GM12878 (cell line): ENCODE results near the gene DYNLT4. TPM values are rescaled to one million over a fixed set of nuclear protein-coding genes. Genes with fewer than 3 reads are reported as not detected.

Experiments used
- ATAC-seq: fragments of 200-7000 bp; cut with Tn5 transposase; 3 replicates; pipeline ENCODE4 v1.9.1; 2020; ENCODE audit warnings: mild to moderate bottlenecking, moderate library complexity
- BruUV-seq: library from RNA; stranded (reverse); fragments of 400-500 nt; replicated peaks from 2 replicates; lab custom pipeline; 2021; lab: Mats Ljungman, UMichigan
- CTCF ChIA-PET: fragments of 300-600 bp; sonication (Branson Sonifier 250); formaldehyde crosslinking; extraction: SDS; loops from one replicate; lab custom pipeline; 2021; ENCODE audit warnings: inconsistent platforms; lab: Yijun Ruan, JAX
- POLR2A ChIA-PET: fragments of 350-600 bp; formaldehyde crosslinking; extraction: SDS; loops from one replicate; lab custom pipeline; 2021; ENCODE audit warnings: inconsistent platforms; lab: Charles Lee
- RAD21 ChIA-PET: fragments of 300-600 bp; sonication (Branson Sonifier 250); formaldehyde crosslinking; loops from one replicate; lab custom pipeline; 2023; ENCODE audit warnings: antibody characterized with exemption; ENCODE audit not compliant: unreplicated experiment; lab: Charles Lee
- SMC1A ChIA-PET: fragments of 300-600 bp; sonication (Branson Sonifier 250); formaldehyde crosslinking; loops from one replicate; lab custom pipeline; 2023; ENCODE audit not compliant: unreplicated experiment, uncharacterized antibody; lab: Charles Lee
- DNase-seq: peaks from one replicate; pipeline ENCODE4 v3.0.0-alpha.2; 2011; ENCODE audit warnings: low read depth, low spot score
- FAIRE-seq: peaks from 3 replicates; lab custom pipeline; 2011; peaks lifted over from hg19 to GRCh38; lab: Jason Lieb, UNC
- H2AFZ ChIP-seq: 2 replicates; pipeline ENCODE4 v1.6.0; 2011; ENCODE audit warnings: low read depth, low read length, control low read depth; ENCODE audit not compliant: control insufficient read depth
- H3K27ac ChIP-seq: 2 replicates; pipeline ENCODE4 v1.5.1; 2011; ENCODE audit warnings: control low read depth; ENCODE audit not compliant: control insufficient read depth, insufficient read depth
- H3K27me3 ChIP-seq, 2 experiments: replicated peaks in 1 of 2; 2 replicates each; pipeline versions ENCODE4 v1.6.0 to v1.6.1; 2011; ENCODE audit warnings: low read length in 1 of 2; ENCODE audit not compliant: control insufficient read depth in 2 of 2, insufficient read depth in 2 of 2
- H3K36me3 ChIP-seq, 2 experiments: 2 replicates each; pipeline ENCODE4 v1.5.1; 2011; ENCODE audit warnings: low read length in 1 of 2; ENCODE audit not compliant: control insufficient read depth in 2 of 2, insufficient read depth in 2 of 2
- H3K4me1 ChIP-seq: 2 replicates; pipeline ENCODE4 v1.6.1; 2011; ENCODE audit warnings: mild to moderate bottlenecking, low read length, moderate library complexity, mixed read lengths; ENCODE audit not compliant: control insufficient read depth, insufficient read depth
- H3K4me2 ChIP-seq: 2 replicates; pipeline ENCODE4 v1.6.0; 2011; ENCODE audit warnings: control low read depth; ENCODE audit not compliant: control insufficient read depth, insufficient read depth
- H3K4me3 ChIP-seq: fragments of 200-600 bp; sonication (generic); 2 replicates; pipeline ENCODE4 v1.5.1; 2016
- H3K79me2 ChIP-seq: 2 replicates; pipeline ENCODE4 v1.6.0; 2011; ENCODE audit warnings: low read length; ENCODE audit not compliant: control insufficient read depth, insufficient read depth
- H3K9ac ChIP-seq: 2 replicates; pipeline ENCODE4 v1.8.0; 2011; ENCODE audit warnings: low read length, control low read depth, mixed read lengths; ENCODE audit not compliant: control insufficient read depth, insufficient read depth
- H3K9me3 ChIP-seq: replicated peaks from 3 replicates; pipeline ENCODE4 v1.5.1; 2011; ENCODE audit warnings: mild to moderate bottlenecking, low read length; ENCODE audit not compliant: control insufficient read depth, insufficient read depth
- H4K20me1 ChIP-seq: 2 replicates; pipeline ENCODE4 v1.6.0; 2011; ENCODE audit not compliant: control insufficient read depth, insufficient read depth
- BCL11A ChIP-seq: IDR thresholded peaks from 2 replicates; pipeline ENCODE4 v1.6.1; 2011; ENCODE audit warnings: low read depth, low read length
- E2F4 ChIP-seq: IDR thresholded peaks from 2 replicates; pipeline ENCODE4 v1.6.1; 2012; ENCODE audit warnings: low read depth, low read length, improper control_type of control experiment
- HSF1 ChIP-seq: fragments of 150-350 bp; IDR thresholded peaks from 2 replicates; pipeline ENCODE4 v1.6.1; 2014; ENCODE audit warnings: mild to moderate bottlenecking, low read depth, low read length
- MEF2A ChIP-seq: IDR thresholded peaks from 2 replicates; pipeline ENCODE4 v1.6.1; 2011; ENCODE audit warnings: low read depth, mild to moderate bottlenecking, low read length, moderate library complexity; ENCODE audit not compliant: insufficient read depth
- NFYA ChIP-seq: IDR thresholded peaks from 2 replicates; pipeline ENCODE4 v1.6.1; 2011; ENCODE audit warnings: low read depth, mild to moderate bottlenecking, low read length, improper control_type of control experiment, borderline replicate concordance
- NR2F1 ChIP-seq: fragments of 450-650 bp; conservative IDR thresholded peaks from 2 replicates; pipeline ENCODE4 v1.6.1; 2017; ENCODE audit warnings: mild to moderate bottlenecking
- POLR2A ChIP-seq: IDR thresholded peaks from 2 replicates; pipeline ENCODE4 v1.6.1; 2011; ENCODE audit warnings: low read depth, mild to moderate bottlenecking, low read length
- SMAD5 ChIP-seq: IDR thresholded peaks from 2 replicates; pipeline ENCODE4 v1.6.1; 2016; ENCODE audit warnings: antibody characterized with exemption, low read depth
- SP1 ChIP-seq: IDR thresholded peaks from one replicate; pipeline ENCODE4 v1.6.1; 2011; ENCODE audit warnings: low read depth, low read length
- SUZ12 ChIP-seq: fragments of 200-600 bp; sonication (generic); IDR thresholded peaks from one replicate; pipeline ENCODE4 v1.6.1; 2018; ENCODE audit warnings: antibody characterized with exemption, mild to moderate bottlenecking; ENCODE audit not compliant: unreplicated experiment
- ZNF592 ChIP-seq: fragments of 450-650 bp; IDR thresholded peaks from 2 replicates; pipeline ENCODE4 v1.6.1; 2017; ENCODE audit warnings: mild to moderate bottlenecking, moderate library complexity
- WGBS: methylation state at CpG from one replicate; pipeline ENCODE4 v1.1.6; 2016; ENCODE audit warnings: low lambda C conversion rate; ENCODE audit not compliant: insufficient replicate concordance, insufficient coverage; ENCODE audit errors: missing lambda C conversion rate; 5-methylcytosine and 5-hydroxymethylcytosine counted together
- in situ Hi-C: fragments of 300-500 bp; cut with MboI; formaldehyde crosslinking; loops from 9 replicates; pipeline ENCODE4 v1.14.3; 2018; ENCODE audit warnings: mixed read lengths
- intact Hi-C: fragments of 100-400 bp; cut with micrococcal nuclease; formaldehyde crosslinking; loops from one replicate; pipeline ENCODE4 v1.14.2; 2022; ENCODE audit not compliant: unreplicated experiment
- polyA plus RNA-seq, 11 experiments: library from polyadenylated mRNA; depleted of rRNA in 4 of 11; unstranded in 6 of 11; stranded (reverse) in 5 of 11; fragments of >200 nt; fragmentation: Nextera tagmentation in 4 of 11; fragmentation: Illumina TruSeq in 1 of 11; extraction: Ambion mirVana in 4 of 11; extraction: Trizol in 1 of 11; gene quantifications; 1 replicate in 1 of 11; 2 replicates in 10 of 11; pipeline versions ENCODE4 v1.2.1 to v1.2.3, GENCODE V29; 2011 to 2016; ENCODE audit warnings: inconsistent platforms in 2 of 11, missing spikeins in 2 of 11, low read depth in 1 of 11
- total RNA-seq, 4 experiments: library from RNA; depleted of rRNA in 3 of 4; stranded (reverse); fragments of >200 nt in 3 of 4; fragmentation: Illumina TruSeq in 1 of 4; extraction: Trizol in 1 of 4; gene quantifications; 2 replicates each; pipeline versions ENCODE4 v1.2.1 to v1.2.3, GENCODE V29; 2013 to 2021

Gene DYNLT4
- total and polyA plus RNA-seq, 10 of the 15 experiments (the other 5 are each of a cell fraction or from before 2014, with no cell fraction given): 0.23 to 0.28 TPM; not detected in 8

- intact Hi-C loops (loop anchor here (2.0 to 5.0 kb wide), 2 partner anchors 41 to 46 kb away; partner anchors contain the start of gene RNU5D-1), in situ Hi-C loops (no loop called here)
- ChIA-PET RAD21 (interaction anchor here (1.1 to 1.5 kb wide), 2 partner anchors 46 to 55 kb away, joined by 3 to 6 read pairs; no protein-coding TSS in a partner anchor), POLR2A (interaction anchor here (0.6 to 2.7 kb wide), 9 partner anchors 11 to 527 kb away, joined by 3 to 19 read pairs (median 8); partner anchors contain the start of genes BEST4, PLK3 and RNU5D-1), CTCF (interaction anchor here (0.9 to 4.0 kb wide), 7 partner anchors 8 to 55 kb away, joined by 3 to 39 read pairs (median 5); partner anchors contain the start of genes PLK3 and RNU5D-1), SMC1A (interaction anchor here (1.5 to 2.3 kb wide), 3 partner anchors 9 to 56 kb away, joined by 5 to 12 read pairs (median 6); partner anchors contain the start of gene RNU5D-1)
- Histone ChIP-seq H3K27ac (peak overlapping the region; percentile 92), H3K9me3 (no peaks in the 10 kb centered on the region), H3K9ac (peak overlapping the region; percentile 99), H3K4me2 (peak overlapping the region; percentile 73), H3K79me2 (peaks cover 43% of the 10 kb centered on the region), H3K4me3 (peak overlapping the region; percentile 73), H2AFZ (no peak overlapping the region), H3K27me3 (no peaks in the 10 kb centered on the region), H4K20me1 (peaks cover 12% of the 10 kb centered on the region), H3K36me3 (peaks cover 8 to 26% of the 10 kb centered on the region in 2 experiments), H3K4me1 (peaks cover 13% of the 10 kb centered on the region)
- no TSS peak for BruUV-seq
- ATAC-seq: peak; percentile 1; the same call in 1 of the 3 replicates
- WGBS: 6% methylated on average over 12 of the region's 12 CpGs
- DNase-seq: no peak
- FAIRE-seq: no peak
- TF ChIP-seq SP1 (no peak), ZNF592 (no peak), MEF2A (no peak), E2F4 (no peak), HSF1 (no peak), POLR2A (0 out of 2 replicates have a peak, but pooled peaks have one; percentile 6), NFYA (no peak), BCL11A (no peak), SMAD5 (no peak), SUZ12 (no peak), NR2F1 (0 out of 2 replicates have a peak, but pooled peaks have one; percentile 13)
Measured at GRCh38 chr1:44776730-44777068, 30.5 kb downstream of the DYNLT4 start.
